Tibial nerve (tissue), 4 donors: ENCODE data around the gene KCNJ6.

ENCODE experiments used
- EP300 ChIP-seq, 2 donors: sonication (generic); formaldehyde crosslinking; IDR thresholded peaks; one replicate each; pipeline ENCODE4 v1.6.1; 2017; ENCODE audit warnings: antibody characterized with exemption in 2 of 2, mild to moderate bottlenecking in 1 of 2
- POLR2A ChIP-seq, 2 donors: fragments of 450-650 bp; IDR thresholded peaks; one replicate each; pipeline ENCODE4 v1.6.1; 2017; ENCODE audit warnings: antibody characterized with exemption in 2 of 2, mild to moderate bottlenecking in 2 of 2, moderate library complexity in 2 of 2
- TF ChIP-seq, protein P1 (sequence below), 5 experiments: fragments of 200-600 bp in 3 of 5; fragments of 450-650 bp in 2 of 5; sonication (generic) in 3 of 5; IDR thresholded peaks; one replicate each; pipeline ENCODE4 v1.5.1; 2016 to 2019; ENCODE audit warnings: antibody characterized with exemption in 5 of 5, mild to moderate bottlenecking in 3 of 5, moderate library complexity in 2 of 5

GRCh38 chr21:37762606-37763005, 153.7 kb downstream of the KCNJ6 start:
- TF ChIP-seq POLR2A (IDR thresholded peaks at IDR 0.05) (no peak), EP300 (IDR thresholded peaks at IDR 0.05) (no peak)
- TF ChIP-seq, protein P1, sequence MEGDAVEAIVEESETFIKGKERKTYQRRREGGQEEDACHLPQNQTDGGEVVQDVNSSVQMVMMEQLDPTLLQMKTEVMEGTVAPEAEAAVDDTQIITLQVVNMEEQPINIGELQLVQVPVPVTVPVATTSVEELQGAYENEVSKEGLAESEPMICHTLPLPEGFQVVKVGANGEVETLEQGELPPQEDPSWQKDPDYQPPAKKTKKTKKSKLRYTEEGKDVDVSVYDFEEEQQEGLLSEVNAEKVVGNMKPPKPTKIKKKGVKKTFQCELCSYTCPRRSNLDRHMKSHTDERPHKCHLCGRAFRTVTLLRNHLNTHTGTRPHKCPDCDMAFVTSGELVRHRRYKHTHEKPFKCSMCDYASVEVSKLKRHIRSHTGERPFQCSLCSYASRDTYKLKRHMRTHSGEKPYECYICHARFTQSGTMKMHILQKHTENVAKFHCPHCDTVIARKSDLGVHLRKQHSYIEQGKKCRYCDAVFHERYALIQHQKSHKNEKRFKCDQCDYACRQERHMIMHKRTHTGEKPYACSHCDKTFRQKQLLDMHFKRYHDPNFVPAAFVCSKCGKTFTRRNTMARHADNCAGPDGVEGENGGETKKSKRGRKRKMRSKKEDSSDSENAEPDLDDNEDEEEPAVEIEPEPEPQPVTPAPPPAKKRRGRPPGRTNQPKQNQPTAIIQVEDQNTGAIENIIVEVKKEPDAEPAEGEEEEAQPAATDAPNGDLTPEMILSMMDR (IDR thresholded peaks at IDR 0.05): no peak
